Limb (tissue), 2 donors: ENCODE results near the gene PCNX2.

ENCODE experiments used
- DNase-seq, 2 donors: peaks; one replicate each; pipeline ENCODE4 v3.0.0-alpha.2; 2016; ENCODE audit errors: extremely low spot score in 2 of 2

Gene PCNX2

GRCh38 chr1:232986527-232986922 lies 309.0 kb downstream of the PCNX2 start:
- DNase-seq, result no peak

GRCh38 chr1:232985882-232986526 lies 309.5 kb downstream of the PCNX2 start:
- no peak for DNase-seq

- no peak for DNase-seq
These were observed 310.7 kb downstream of the PCNX2 start for GRCh38 chr1:232984577-232985425.

- no peak for DNase-seq
These were observed 311.5 kb downstream of the PCNX2 start for GRCh38 chr1:232983817-232984567.

GRCh38 chr1:232983375-232983774 lies 312.1 kb downstream of the PCNX2 start:
- no peak for DNase-seq

- no peak for DNase-seq
These were observed 313.1 kb downstream of the PCNX2 start for GRCh38 chr1:232982238-232982944.

- no peak for DNase-seq
These were observed 314.5 kb downstream of the PCNX2 start for GRCh38 chr1:232980986-232981560.

GRCh38 chr1:232980355-232980978 lies 315.1 kb downstream of the PCNX2 start:
- DNase-seq, result no peak

- DNase-seq, result no peak
These were observed 316.0 kb downstream of the PCNX2 start for GRCh38 chr1:232979558-232979957.

GRCh38 chr1:232978815-232979214 lies 316.7 kb downstream of the PCNX2 start:
- DNase-seq, result no peak

- DNase-seq, result no peak
These were observed 317.4 kb downstream of the PCNX2 start for GRCh38 chr1:232978091-232978634.

- DNase-seq, result no peak
These were observed 320.6 kb downstream of the PCNX2 start for GRCh38 chr1:232974971-232975370.

- DNase-seq, result no peak
These were observed 321.6 kb downstream of the PCNX2 start for GRCh38 chr1:232973652-232974611.

- no peak for DNase-seq
These were observed 325.0 kb downstream of the PCNX2 start for GRCh38 chr1:232970508-232970907.

- DNase-seq, result no peak
These were observed 325.7 kb downstream of the PCNX2 start for GRCh38 chr1:232969799-232970198.

- DNase-seq, result no peak
These were observed 326.6 kb downstream of the PCNX2 start for GRCh38 chr1:232968965-232969364.

GRCh38 chr1:232968391-232968790 lies 327.1 kb downstream of the PCNX2 start:
- DNase-seq, result no peak

- DNase-seq, result no peak
These were observed 328.9 kb downstream of the PCNX2 start for GRCh38 chr1:232966663-232967062.

- no peak for DNase-seq
These were observed 329.7 kb downstream of the PCNX2 start for GRCh38 chr1:232965912-232966217.
